GM12892 (cell line): ENCODE measurements around the gene SLC19A2.

Experiments used
- DNase-seq: peaks from one replicate; pipeline ENCODE4 v3.0.0; 2011; ENCODE audit not compliant: insufficient read length
- FAIRE-seq: peaks from 2 replicates; lab custom pipeline; 2011; peaks lifted over from hg19 to GRCh38; lab: Jason Lieb, UNC
- POLR2A ChIP-seq: IDR thresholded peaks from 2 replicates; pipeline ENCODE4 v1.6.1; 2011; ENCODE audit warnings: low read depth, low read length, control low read depth
- POLR2AphosphoS5 ChIP-seq: IDR thresholded peaks from 2 replicates; pipeline ENCODE4 v1.6.1; 2011; ENCODE audit warnings: low read depth, low read length, control low read depth
- TAF1 ChIP-seq: IDR thresholded peaks from 2 replicates; pipeline ENCODE4 v1.6.1; 2011; ENCODE audit warnings: low read depth, mild to moderate bottlenecking, control low read depth, low read length, borderline replicate concordance

SLC19A2 gene

GRCh38 chr1:169499807-169500206 lies 14.1 kb upstream of the SLC19A2 start:
- FAIRE-seq, result no peak
- TF ChIP-seq POLR2AphosphoS5 (no peak), TAF1 (no peak), POLR2A (no peak)
- no peak for DNase-seq

- DNase-seq (no peak), FAIRE-seq (no peak)
- no peak for TF ChIP-seq POLR2AphosphoS5
- no peak for TF ChIP-seq TAF1
- TF ChIP-seq POLR2A, result no peak
Observed at GRCh38 chr1:169497317-169497716, 11.6 kb upstream of the SLC19A2 start.

- TF ChIP-seq POLR2AphosphoS5, result no peak
- no peak for TF ChIP-seq POLR2A
- no peak for TF ChIP-seq TAF1
- FAIRE-seq (no peak), DNase-seq (no peak)
Observed at GRCh38 chr1:169495916-169496315, 10.2 kb upstream of the SLC19A2 start.

GRCh38 chr1:169495046-169495775 lies 9.5 kb upstream of the SLC19A2 start:
- FAIRE-seq (no peak), DNase-seq (no peak)
- TF ChIP-seq TAF1 (no peak), POLR2A (no peak)

- no peak for TF ChIP-seq POLR2AphosphoS5
- no peak for FAIRE-seq
- no peak for DNase-seq
Observed at GRCh38 chr1:169494343-169494742, 8.6 kb upstream of the SLC19A2 start.

GRCh38 chr1:169493251-169493650 lies 7.5 kb upstream of the SLC19A2 start:
- no peak for DNase-seq
- TF ChIP-seq TAF1 (no peak), POLR2A (no peak), POLR2AphosphoS5 (no peak)
- FAIRE-seq, result no peak

GRCh38 chr1:169491845-169492281 lies 6.1 kb upstream of the SLC19A2 start:
- TF ChIP-seq POLR2A (no peak), TAF1 (no peak), POLR2AphosphoS5 (no peak)
- FAIRE-seq, result no peak
- no peak for DNase-seq

- FAIRE-seq, result no peak
- DNase-seq, result no peak
- TF ChIP-seq POLR2A (no peak), TAF1 (no peak), POLR2AphosphoS5 (no peak)
Observed at GRCh38 chr1:169488157-169488556, 2.4 kb upstream of the SLC19A2 start.

GRCh38 chr1:169487561-169487960 lies 1.8 kb upstream of the SLC19A2 start:
- no peak for DNase-seq
- FAIRE-seq, result no peak
- TF ChIP-seq POLR2A (no peak), TAF1 (no peak), POLR2AphosphoS5 (no peak)

GRCh38 chr1:169487133-169487532 lies 1.4 kb upstream of the SLC19A2 start:
- DNase-seq (no peak), FAIRE-seq (no peak)
- no peak for TF ChIP-seq TAF1
- TF ChIP-seq POLR2A, result no peak
- TF ChIP-seq POLR2AphosphoS5, result no peak

- FAIRE-seq (no peak), DNase-seq (no peak)
- TF ChIP-seq POLR2A, result no peak
- TF ChIP-seq TAF1, result no peak
- TF ChIP-seq POLR2AphosphoS5, result no peak
Observed at GRCh38 chr1:169486281-169487051, 722 bp upstream of the SLC19A2 start.

- DNase-seq (no peak), FAIRE-seq (peak; percentile 17)
- TF ChIP-seq POLR2AphosphoS5, result no peak
- TF ChIP-seq POLR2A, result no peak
- TF ChIP-seq TAF1, result no peak
Observed at GRCh38 chr1:169484683-169485430, 887 bp downstream of the SLC19A2 start.
